ENCODE results near the gene CRISPLD2.
"Not testable (repeated sequence)": the region's sequence is repeated elsewhere in the genome, so short reads cannot be mapped to it uniquely, and the experiment has no call there.

CRISPLD2 gene

DNA sequence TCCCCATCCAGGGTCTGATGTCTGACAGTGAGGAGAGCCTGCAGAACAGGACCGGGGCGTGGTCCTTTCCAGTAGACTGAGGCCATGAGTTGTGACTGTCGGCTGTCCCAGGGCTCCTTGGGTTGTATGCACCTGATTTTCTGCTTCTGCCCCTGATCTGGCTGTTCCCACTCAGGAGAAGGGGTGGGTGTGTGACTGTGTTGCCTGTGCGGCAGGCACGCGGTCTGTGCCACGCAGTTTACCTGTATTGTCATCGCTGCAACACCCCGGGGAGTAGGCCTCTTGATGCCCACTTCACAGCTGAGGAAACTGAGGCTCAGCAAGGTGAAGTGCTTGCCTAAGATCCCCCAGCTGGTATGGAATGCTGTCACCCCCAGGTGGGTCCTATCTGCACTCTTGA, 1.4 kb downstream of the CRISPLD2 start:
- no peak for DNase-seq (ENCODE audit: low read depth in 2 of 2, low spot score in 1 of 2)

DNA sequence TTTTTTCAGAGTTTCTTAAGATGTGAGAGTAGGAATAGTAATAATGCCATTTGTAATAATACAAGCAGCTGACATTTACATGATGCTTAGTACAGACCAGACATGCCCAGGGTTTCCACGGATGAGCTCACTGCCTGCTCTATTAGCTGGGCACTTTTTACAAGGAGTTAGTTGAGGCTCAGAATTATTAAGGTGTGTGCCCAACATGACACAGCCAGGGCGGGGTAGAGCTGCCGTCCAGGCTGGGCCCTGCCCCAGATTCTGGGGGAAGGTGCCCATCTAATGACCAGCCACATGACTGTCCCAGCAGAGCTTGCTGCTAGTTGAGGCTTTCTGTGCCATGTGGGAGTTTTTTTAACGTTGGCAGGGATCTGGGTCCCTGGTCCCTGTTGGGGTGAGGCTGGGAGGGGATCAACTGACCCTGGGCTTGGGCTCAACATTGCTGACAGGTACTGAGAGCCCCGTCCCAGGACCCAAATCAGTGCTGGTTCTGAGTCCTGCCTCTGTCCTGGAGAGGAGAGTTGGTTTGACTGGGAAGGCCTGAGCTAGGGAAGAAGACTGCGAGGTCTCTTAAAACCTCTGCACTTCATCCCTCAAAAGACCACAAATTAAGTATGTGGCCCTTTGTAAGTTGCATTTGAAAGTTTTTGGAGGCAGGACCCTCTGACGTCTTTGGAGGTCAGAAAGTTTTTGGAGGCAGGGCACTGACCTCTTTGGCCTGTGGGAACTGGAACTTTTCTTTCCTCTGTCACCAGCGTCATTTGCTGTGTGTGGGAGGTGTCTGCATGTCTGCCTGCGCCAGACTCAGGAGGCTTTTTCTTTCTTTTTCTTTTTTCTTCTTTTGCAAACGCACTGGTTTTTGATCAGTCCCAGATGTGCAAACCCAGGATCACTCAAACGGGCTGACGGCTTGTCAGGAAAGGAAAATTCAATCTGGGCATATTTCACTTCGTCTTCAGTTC, 2.2 kb downstream of the CRISPLD2 start:
- no peak for DNase-seq (ENCODE audit: low read depth in 2 of 2, low spot score in 1 of 2)

DNA sequence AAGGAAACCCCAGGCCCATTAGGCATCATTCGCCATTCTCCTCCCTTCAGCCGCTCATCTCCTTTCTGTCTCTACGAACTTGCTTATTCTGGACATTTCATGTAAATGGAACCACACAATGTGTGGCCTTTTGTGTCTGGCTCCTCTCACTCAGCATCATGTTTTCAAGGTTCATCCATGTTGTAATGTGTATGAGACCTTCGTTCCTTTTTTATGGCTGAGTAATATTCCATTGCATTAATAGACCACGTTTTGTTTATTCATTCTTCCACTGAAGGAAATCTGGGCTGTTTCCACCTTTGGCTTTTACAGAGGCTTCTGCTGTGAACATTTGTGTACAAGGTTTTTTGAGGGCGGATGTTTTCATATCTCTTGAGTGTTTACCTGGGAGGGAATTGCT, 3.2 kb downstream of the CRISPLD2 start:
- DNase-seq (ENCODE audit: low read depth in 2 of 2, low spot score in 1 of 2), result no peak

DNA sequence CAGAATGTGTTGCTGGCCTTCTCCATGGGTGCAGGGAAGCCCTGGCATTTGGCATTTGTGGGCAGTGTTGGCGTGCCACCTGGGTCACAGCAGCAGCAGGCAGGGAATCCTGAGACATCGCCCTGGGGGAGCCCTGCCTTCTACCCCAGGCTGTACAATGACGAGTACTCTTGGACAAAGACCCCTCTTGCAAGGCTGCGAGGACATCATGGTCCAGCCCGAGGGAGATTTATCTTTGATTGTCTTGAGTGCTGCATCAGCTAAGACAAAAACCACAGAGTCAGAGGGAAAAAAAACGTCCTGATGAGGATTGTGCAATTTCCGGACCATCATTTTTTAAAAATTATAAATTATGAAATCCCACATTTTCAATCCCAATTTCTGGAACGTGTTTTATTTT, 3.7 kb downstream of the CRISPLD2 start:
- no peak for DNase-seq (ENCODE audit: low read depth in 2 of 2, low spot score in 1 of 2)

GRCh38 chr16:84823926-84824325, 4.1 kb downstream of the CRISPLD2 start:
- DNase-seq (ENCODE audit: low read depth in 2 of 2, low spot score in 1 of 2), result no peak

DNA sequence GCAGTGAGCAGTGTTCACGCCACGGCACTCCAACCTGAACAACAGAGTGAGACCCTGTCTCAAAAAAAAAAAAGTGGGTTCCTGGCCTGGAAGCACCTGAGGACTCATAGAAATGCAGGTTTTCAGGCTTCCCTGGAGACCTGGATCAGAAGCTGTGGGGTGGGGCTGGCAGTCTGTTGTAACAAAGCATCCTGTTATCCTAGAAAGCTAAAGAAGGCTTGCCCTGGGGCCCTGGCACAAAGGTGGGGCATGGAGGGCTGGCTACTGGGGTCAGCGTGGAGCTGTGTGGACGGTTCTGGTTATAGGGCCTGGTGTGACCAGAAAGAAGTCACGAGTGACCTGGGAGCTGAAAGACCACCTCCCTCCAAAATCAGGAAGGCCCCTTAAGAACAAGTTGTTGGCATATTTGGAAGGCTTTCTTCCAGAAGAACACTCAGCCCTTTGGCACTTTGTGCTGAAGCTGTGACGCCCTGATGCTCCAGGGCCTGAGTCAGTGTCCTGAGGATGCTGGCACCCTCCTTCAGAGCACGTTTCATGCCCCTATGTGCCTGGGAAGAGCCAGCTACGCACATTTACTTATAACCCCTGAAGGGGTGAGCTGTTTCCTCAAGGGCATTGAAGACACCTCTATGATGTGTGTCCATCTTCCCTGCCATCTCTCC, 6.2 kb downstream of the CRISPLD2 start:
- DNase-seq (ENCODE audit: low read depth in 2 of 2, low spot score in 1 of 2), result no peak

DNA sequence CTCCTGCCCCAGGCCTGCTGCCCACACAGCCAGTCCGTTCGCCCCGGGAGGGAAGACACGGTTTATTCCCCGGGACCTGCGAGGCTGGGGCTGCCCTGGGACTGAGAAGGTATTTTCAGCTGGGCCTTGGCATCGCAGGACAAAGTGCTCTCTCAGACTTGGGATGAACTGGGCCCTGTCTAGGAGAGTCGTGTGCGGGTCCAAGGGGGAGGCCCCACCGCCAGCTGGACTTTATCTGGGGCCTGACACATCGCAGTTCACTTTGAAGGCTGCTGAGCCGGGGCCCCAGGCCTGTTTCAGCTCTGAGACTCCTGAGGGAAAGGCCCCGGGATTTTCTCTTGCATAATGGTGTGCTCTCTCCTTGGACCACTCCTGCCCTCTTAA, 6.8 kb downstream of the CRISPLD2 start:
- DNase-seq (ENCODE audit: low read depth in 2 of 2, low spot score in 1 of 2), result no peak

DNA sequence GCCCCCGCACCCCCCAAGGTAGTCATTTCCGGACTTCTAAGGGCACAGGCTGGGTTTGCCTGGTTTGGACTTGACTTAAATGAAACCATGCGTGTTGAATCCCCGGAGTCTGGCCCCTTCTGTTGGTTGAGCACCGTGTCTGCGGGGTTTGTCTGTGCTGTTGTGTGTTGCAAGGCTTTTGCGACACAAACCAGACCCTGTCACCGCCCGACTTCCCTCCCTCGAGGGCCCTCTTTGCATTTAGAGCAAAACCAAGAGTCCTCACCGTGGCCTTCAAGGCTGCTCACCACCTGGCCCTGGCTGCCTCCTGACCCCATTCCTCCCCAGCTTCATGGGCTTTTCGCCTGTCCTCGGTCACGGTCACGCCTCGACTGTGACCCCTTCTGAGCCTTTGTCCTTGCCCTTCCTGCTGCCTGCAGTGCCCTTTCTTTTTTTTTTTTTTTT, 7.4 kb downstream of the CRISPLD2 start:
- DNase-seq (ENCODE audit: low read depth in 2 of 2, low spot score in 1 of 2), result no peak

DNA sequence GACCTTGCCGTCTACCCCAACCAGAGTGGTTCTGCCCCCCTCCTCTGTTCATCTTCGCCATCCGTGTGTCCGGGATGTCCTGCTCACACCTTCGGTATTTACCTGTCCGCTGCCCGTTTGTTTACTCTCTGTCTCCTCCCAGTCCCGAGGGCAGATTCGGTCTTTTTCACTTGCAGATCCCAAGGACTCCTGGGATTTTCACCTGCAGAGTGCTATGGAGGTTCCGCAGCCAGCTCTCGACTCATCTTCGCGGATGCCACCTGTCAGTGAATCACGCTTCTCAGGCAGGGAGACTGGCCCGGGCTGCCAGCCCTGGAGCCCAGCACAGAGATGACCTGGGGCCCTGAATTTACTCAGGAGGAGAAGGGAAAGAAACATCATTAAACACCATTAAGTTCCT, 8.1 kb downstream of the CRISPLD2 start:
- DNase-seq (ENCODE audit: low read depth in 2 of 2, low spot score in 1 of 2), result no peak

- no peak for DNase-seq (ENCODE audit: low read depth in 2 of 2, low spot score in 1 of 2)
Observed at GRCh38 chr16:84828322-84828721, 8.5 kb downstream of the CRISPLD2 start.

DNA sequence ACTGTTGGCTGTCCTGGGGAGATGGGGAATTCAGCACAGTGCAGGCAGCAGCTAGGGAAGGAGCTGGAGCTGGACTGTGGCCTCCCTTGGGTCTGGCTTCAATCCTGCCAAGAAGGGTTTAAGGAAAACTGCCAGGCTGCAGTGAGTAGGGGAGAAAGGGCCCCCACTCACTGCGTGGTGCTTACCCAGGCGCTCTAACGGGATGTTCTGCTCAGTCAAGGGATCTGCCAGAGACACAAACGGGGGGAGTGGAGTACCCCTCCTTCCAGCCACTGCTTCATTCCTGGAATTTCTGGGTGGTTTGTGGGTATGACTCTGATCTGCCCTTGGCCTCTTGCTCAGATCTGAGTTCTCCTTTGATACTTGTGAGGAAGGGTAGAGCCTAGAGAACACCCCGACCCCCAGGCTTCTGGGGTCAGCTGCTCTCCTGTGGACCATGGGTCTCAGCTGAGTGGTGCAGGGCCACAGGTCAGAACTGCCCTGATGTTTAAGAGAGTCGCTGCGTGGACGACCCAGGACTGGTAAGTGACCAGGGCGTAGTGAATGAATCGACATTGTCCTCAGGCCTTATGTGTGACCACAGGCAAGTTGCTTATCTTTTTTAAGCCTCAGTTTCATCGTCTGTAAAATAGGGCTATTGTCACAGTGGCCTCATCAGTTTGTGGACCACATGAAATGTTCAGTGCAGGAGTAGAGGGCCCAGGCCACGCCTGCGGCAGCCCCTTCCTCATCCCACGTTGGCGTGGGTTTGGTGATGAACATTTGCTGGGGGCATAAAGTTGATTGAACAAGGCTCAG, 9.6 kb downstream of the CRISPLD2 start:
- DNase-seq (ENCODE audit: low read depth in 2 of 2, low spot score in 1 of 2), result no peak

- no peak for DNase-seq (ENCODE audit: low read depth in 2 of 2, low spot score in 1 of 2)
Observed at GRCh38 chr16:84830765-84831384, 11.1 kb downstream of the CRISPLD2 start.

DNA sequence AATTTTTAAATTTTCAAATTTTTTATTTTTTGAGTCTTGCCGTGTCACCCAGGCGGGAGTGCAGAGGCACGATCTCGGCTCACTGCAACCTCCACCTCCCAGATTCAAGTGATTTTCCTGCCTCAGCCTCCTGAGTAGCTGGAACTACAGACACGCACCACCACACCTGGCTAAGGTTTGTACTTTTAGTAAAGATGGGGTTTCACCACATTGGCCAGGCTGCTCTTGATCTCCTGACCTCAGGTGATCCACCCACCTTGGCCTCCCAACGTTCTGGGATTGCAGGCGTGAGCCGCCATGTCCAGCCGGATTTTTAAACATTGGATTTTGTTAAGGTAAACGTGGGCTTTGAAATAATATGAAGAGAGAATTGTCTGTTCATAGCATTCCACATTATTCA, 11.9 kb downstream of the CRISPLD2 start:
- not testable (repeated sequence) for DNase-seq (ENCODE audit: low read depth in 2 of 2, low spot score in 1 of 2)

DNA sequence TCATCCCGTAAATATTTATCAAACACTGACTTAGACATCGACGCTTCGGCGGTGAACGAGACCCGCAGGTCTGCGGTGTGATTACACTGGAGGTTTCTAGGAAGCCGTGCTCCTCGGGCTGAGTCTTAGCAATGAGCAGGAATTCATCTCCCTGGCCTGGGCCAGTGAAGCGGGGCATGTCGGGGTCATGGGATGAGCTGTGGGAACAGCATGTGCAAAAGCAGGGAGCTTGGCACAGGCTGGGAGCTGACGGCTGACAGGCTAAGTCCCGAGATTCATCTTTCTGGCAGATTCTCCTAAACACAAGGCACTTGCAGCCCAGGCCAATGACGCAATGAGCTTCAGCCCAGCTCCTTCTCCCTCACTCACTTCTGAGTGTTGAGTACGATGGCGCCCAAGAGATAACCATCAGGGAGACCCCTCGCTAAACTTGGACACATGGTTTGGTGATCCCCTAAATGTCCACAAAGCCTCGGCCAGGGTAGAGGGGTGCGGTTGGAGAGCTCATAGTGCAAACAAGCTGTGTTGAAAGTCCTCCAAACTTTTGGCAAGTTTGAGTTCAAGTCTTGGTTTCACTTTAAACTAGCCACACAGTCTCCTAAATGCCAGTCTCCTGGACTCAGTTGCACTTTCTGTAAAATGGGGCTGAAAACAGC, 12.8 kb downstream of the CRISPLD2 start:
- no peak for DNase-seq (ENCODE audit: low read depth in 2 of 2, low spot score in 1 of 2)

DNA sequence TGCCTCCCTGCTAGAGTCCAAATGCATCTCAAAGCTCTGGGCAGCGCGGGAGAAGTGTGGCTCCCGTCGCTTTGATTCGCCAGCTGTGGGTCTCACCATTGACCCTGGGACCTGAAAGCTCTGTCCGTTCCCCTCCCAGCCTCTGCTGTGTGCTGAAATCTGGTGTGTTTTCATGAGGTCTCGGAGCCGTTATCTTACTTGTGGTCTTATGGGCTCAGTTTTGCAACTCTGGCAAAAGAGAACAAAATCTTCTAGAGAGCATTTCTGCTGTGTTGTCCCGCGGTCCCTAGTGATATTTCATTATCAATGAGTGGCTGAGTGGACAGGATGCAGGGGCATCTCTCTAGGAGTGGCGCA, 13.3 kb downstream of the CRISPLD2 start:
- DNase-seq (ENCODE audit: low read depth in 2 of 2, low spot score in 1 of 2), result no peak

DNA sequence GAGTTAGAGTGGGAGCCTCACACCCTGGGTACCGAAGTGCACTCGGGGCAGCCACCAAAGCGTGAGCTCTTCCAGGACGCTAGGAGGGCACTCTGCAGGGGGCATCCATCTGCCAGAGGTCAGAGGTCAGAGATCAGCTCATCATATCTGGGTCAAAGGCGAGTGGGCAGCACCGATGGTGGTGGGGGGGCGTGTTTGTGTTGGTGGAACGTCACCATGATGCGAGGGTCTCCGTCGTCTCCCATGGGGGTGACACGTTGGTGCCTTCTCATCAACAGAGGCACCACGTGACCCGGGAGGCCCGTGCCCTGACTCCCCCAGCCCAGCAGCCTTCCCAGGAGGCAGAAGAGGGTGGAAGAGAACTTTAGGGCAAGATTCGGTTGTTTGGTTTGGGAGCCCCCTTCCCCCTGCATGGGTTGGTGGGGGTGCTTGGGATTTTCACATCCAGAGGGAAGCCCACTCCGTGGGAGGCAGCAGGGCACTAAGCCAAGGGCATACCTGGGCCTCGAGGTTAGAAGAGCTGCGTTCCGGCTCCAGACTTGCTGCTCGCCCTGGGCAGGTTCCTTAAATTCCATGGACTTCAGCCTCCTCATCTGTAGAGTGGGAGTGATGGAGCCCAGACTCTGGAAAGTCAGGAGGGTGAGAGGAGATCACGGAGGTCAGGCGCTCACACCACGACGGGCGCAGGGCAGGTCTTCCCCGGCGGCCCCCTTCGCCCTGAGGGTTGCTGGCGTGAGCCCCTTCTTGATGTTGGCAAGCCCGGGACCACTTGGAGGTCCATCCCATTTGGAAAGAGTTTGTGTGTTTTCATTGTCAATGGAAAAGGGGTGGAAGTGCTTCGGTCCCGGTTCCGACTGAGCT, 14.0 kb downstream of the CRISPLD2 start:
- no peak for DNase-seq (ENCODE audit: low read depth in 2 of 2, low spot score in 1 of 2)

DNA sequence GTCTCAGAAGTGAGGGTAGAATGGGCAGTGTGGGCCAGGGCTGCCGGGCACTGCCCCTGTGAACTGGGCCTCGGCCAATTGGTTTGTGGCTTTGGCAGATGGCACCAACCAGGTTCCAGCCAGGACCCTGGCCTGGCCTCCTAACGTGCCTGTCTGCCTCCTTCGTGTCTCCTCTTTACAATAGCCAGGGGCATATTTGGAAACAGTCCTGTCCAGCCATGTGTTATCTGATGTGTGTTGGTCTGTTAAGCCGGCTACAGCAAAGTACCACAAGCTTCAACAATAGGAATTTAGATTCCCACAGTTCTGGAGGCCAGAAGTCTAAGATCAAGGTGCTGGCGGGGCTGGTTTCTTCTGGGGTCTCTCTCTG, 14.6 kb downstream of the CRISPLD2 start:
- no peak for DNase-seq (ENCODE audit: low read depth in 2 of 2, low spot score in 1 of 2)

DNA sequence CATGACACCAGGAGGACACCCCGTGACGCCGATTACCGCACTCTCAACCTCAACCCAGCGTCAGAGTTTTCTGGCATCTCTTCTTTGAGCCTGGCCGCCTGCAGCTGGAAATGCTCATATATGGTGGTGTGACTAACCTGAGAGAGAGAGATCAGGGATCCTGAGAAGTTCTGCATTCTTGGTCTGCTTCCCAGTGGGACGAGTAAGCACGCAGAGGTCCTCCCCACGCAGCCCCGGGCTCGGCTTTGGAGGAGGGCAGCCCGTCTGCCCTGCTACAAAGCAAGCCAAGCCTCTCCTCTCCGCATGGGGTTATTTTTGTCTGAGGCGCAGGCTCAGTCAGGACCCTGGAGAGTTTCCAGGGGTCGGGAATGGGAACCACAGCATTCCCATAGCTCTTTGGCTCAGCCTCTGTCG, 16.5 kb downstream of the CRISPLD2 start:
- no peak for DNase-seq (ENCODE audit: low read depth in 2 of 2, low spot score in 1 of 2)

DNA sequence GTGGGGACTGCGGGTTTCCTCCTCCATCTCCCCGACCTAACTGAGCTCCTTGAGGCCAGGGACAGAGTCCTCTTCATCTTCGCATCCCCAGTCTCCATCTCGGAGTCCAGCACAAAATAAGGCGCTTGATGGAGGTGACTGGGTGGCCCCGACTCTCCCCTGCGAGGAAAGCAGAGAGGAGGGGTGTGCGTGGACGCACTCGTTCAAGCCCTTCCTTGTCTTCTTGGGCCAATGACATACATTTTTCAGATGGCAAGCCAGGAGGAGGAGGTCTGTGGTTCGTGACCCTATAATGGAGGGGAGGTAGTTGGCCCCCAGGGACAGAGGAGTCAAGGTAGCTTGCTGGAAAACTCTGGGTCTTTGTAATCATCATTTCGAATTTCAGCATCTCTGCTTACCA, 17.2 kb downstream of the CRISPLD2 start:
- no peak for DNase-seq (ENCODE audit: low read depth in 2 of 2, low spot score in 1 of 2)

GRCh38 chr16:84838383-84838948, 18.7 kb downstream of the CRISPLD2 start:
- no peak for DNase-seq (ENCODE audit: low read depth in 2 of 2, low spot score in 1 of 2)
